ENCODE results near the gene SERPINB10.

DNA sequence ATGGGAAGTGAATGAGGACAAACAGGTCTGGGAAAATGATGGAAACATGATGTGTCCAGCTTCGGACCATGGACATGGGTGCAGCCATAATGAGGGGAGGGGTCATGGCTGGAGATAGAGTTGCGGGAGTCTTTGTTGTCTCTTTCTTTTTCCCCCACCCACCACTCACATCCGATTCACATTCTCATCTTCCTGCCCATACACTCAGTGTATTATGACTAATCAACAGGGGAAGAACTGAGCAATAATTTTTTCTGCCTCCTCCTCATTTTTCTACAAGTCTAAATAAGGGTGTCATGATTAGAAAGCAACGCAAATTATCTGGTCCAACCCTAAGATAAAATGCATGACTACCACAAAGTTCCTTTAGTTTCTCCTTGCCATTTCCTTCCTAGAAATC lies 25.9 kb upstream of the SERPINB10 start:
- TF ChIP-seq, protein P1, sequence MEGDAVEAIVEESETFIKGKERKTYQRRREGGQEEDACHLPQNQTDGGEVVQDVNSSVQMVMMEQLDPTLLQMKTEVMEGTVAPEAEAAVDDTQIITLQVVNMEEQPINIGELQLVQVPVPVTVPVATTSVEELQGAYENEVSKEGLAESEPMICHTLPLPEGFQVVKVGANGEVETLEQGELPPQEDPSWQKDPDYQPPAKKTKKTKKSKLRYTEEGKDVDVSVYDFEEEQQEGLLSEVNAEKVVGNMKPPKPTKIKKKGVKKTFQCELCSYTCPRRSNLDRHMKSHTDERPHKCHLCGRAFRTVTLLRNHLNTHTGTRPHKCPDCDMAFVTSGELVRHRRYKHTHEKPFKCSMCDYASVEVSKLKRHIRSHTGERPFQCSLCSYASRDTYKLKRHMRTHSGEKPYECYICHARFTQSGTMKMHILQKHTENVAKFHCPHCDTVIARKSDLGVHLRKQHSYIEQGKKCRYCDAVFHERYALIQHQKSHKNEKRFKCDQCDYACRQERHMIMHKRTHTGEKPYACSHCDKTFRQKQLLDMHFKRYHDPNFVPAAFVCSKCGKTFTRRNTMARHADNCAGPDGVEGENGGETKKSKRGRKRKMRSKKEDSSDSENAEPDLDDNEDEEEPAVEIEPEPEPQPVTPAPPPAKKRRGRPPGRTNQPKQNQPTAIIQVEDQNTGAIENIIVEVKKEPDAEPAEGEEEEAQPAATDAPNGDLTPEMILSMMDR (IDR thresholded peaks at IDR 0.05 in 2 of 3, conservative IDR thresholded peaks at IDR 0.05 in 1 of 3; ENCODE audit: insufficient read depth in 2 of 3, low read depth in 1 of 3, low read length in 3 of 3) = no peak
- TF ChIP-seq DPF2 (IDR thresholded peaks at IDR 0.05) = no peak
- TF ChIP-seq, protein P2, sequence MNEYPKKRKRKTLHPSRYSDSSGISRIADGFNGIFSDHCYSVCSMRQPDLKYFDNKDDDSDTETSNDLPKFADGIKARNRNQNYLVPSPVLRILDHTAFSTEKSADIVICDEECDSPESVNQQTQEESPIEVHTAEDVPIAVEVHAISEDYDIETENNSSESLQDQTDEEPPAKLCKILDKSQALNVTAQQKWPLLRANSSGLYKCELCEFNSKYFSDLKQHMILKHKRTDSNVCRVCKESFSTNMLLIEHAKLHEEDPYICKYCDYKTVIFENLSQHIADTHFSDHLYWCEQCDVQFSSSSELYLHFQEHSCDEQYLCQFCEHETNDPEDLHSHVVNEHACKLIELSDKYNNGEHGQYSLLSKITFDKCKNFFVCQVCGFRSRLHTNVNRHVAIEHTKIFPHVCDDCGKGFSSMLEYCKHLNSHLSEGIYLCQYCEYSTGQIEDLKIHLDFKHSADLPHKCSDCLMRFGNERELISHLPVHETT (CRISPR knock-in tag; conservative IDR thresholded peaks at IDR 0.05 in 1 of 2, IDR thresholded peaks at IDR 0.05 in 1 of 2) = no peak
- TF ChIP-seq, protein P3, sequence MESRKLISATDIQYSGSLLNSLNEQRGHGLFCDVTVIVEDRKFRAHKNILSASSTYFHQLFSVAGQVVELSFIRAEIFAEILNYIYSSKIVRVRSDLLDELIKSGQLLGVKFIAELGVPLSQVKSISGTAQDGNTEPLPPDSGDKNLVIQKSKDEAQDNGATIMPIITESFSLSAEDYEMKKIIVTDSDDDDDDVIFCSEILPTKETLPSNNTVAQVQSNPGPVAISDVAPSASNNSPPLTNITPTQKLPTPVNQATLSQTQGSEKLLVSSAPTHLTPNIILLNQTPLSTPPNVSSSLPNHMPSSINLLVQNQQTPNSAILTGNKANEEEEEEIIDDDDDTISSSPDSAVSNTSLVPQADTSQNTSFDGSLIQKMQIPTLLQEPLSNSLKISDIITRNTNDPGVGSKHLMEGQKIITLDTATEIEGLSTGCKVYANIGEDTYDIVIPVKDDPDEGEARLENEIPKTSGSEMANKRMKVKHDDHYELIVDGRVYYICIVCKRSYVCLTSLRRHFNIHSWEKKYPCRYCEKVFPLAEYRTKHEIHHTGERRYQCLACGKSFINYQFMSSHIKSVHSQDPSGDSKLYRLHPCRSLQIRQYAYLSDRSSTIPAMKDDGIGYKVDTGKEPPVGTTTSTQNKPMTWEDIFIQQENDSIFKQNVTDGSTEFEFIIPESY (CRISPR knock-in tag; IDR thresholded peaks at IDR 0.05) = no peak
- no peak for TF ChIP-seq SMAD4 (CRISPR knock-in tag; conservative IDR thresholded peaks at IDR 0.05)
